GM06990 (cell line): ENCODE measurements around the gene AUTS2.

Experiments used
- DNase-seq: peaks from one replicate; pipeline ENCODE4 v3.0.0-alpha.2; 2011; ENCODE audit not compliant: insufficient read length; ENCODE audit errors: extremely low read depth
- H3K27me3 ChIP-seq: replicated peaks from 2 replicates; pipeline ENCODE4 v1.6.0; 2011; ENCODE audit warnings: low read length; ENCODE audit not compliant: control insufficient read depth, insufficient read depth
- H3K36me3 ChIP-seq: 2 replicates; pipeline ENCODE4 v1.5.1; 2011; ENCODE audit warnings: low read length; ENCODE audit not compliant: control insufficient read depth, insufficient read depth
- H3K4me3 ChIP-seq: replicated peaks from 2 replicates; pipeline ENCODE4 v1.5.1; 2011; ENCODE audit warnings: low read depth, mild to moderate bottlenecking, control low read depth, low read length
- CTCF ChIP-seq: IDR thresholded peaks from 2 replicates; pipeline ENCODE4 v1.5.1; 2011; ENCODE audit warnings: low read length, control low read depth, mild to moderate bottlenecking, inconsistent platforms; ENCODE audit not compliant: insufficient read depth, poor library complexity, severe bottlenecking

AUTS2 gene

GRCh38 chr7:69728304-69728703 is 130.0 kb downstream of the AUTS2 start:
- Histone ChIP-seq H3K4me3 (no peak overlapping the region), H3K36me3 (no peaks in the 10 kb centered on the region), H3K27me3 (no peaks in the 10 kb centered on the region)
- no peak for DNase-seq
- no peak for TF ChIP-seq CTCF

- no peak for DNase-seq
- H3K27me3 ChIP-seq: no peaks in the 10 kb centered on the region
- no peaks in the 10 kb centered on the region for H3K36me3 ChIP-seq
- TF ChIP-seq CTCF: no peak
- H3K4me3 ChIP-seq: no peak overlapping the region
Observed at GRCh38 chr7:69732203-69732602, 133.9 kb downstream of the AUTS2 start.

- no peaks in the 10 kb centered on the region for H3K36me3 ChIP-seq
- no peaks in the 10 kb centered on the region for H3K27me3 ChIP-seq
- no peak for TF ChIP-seq CTCF
- no peak overlapping the region for H3K4me3 ChIP-seq
- DNase-seq: no peak
Observed at GRCh38 chr7:69735582-69735981, 137.3 kb downstream of the AUTS2 start.

GRCh38 chr7:69736126-69736810 is 138.0 kb downstream of the AUTS2 start:
- H3K4me3 ChIP-seq: no peak overlapping the region
- no peak for DNase-seq
- no peak for TF ChIP-seq CTCF
- H3K27me3 ChIP-seq: no peaks in the 10 kb centered on the region
- no peaks in the 10 kb centered on the region for H3K36me3 ChIP-seq

- no peaks in the 10 kb centered on the region for H3K27me3 ChIP-seq
- no peak for TF ChIP-seq CTCF
- H3K4me3 ChIP-seq: 0 out of 2 replicates have a peak overlapping the region, but pooled peaks have one; percentile 3
- DNase-seq: peak; percentile 65
- H3K36me3 ChIP-seq: no peaks in the 10 kb centered on the region
Observed at GRCh38 chr7:69738396-69738951, 140.2 kb downstream of the AUTS2 start.
